ENCODE measurements around the gene GADD45GIP1. TPM values are rescaled to one million over a fixed set of nuclear protein-coding genes. Genes with fewer than 3 reads are reported as not detected.
A peak's percentile ranks its signal among the peaks of the same experiment; 100 is the strongest.
"Not testable (repeated sequence)": the region's sequence is repeated elsewhere in the genome, so short reads cannot be mapped to it uniquely, and the experiment has no call there.

The GADD45GIP1 gene
- total RNA-seq, 1 donor from 2014 or later = 12.4 TPM

DNA sequence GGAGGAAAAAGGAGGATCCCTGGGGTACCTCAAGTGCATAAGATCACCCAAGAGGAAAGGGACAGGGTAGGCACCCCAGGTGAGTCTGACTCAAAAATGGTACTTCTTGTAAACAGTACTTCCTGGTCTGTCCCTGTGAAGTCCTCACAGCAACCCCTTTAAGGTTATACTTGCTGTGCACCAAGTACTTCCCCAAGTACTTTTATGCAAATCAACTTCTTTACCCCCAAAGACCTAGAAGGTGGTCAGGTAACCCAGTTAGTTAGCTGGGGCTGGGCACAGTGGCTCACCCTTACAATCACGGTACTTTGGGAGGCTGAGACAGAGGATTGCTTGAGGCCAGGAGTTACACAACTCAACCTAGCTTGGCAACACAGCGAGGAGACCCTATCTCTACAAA, 16.1 kb downstream of the GADD45GIP1 start:
- no peak for DNase-seq (ENCODE audit: low spot score)

- no peak for DNase-seq (ENCODE audit: low spot score)
These were observed 17.0 kb downstream of the GADD45GIP1 start for GRCh38 chr19:12939975-12940423.

GRCh38 chr19:12938779-12939601, 18.0 kb downstream of the GADD45GIP1 start:
- DNase-seq (ENCODE audit: low spot score) = no peak

DNA sequence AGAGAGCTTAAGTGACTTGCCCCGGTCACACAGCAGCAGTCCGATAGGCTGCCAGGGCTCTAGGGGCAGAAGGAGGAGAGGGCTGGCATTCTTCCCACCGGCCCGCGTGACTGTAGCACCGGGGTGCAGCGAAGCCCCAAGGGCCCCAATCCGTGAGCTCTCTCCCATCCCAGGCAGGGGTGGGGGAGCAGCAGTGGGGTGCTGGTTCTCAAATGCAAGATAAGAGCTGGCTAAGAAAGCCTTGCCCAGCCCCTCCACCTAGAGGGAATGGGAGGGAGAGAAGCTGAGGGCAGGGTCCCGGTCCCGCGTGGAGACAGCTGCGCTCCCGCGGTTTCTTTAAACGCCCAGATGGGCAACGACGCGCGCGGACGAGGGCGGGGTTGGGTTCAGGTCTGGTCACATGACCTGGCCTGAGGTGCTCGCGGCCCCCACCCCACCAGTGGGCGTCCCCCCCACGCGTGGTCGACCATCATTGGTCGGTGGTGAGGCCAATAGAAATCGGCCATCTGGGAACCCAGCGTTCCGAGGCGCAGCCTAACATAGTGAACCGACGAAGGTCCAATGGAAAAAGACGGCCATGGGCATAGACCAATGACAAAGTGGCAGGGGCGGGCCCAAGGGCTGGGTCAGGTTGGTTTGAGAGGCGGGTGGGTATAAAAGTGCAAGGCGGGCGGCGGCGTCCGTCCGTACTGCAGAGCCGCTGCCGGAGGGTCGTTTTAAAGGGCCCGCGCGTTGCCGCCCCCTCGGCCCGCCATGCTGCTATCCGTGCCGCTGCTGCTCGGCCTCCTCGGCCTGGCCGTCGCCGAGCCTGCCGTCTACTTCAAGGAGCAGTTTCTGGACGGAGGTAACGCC, 18.9 kb downstream of the GADD45GIP1 start, which contains the start of gene CALR:
Gene CALR, plus strand, starts transcription at position 683 of the 852 bp plus-strand sequence. Its CDS starts 71 bp downstream, at position 754.
- peak; percentile 100 for DNase-seq (ENCODE audit: low spot score)

GRCh38 chr19:12937093-12937926, 19.7 kb downstream of the GADD45GIP1 start:
- no peak for DNase-seq (ENCODE audit: low spot score)

DNA sequence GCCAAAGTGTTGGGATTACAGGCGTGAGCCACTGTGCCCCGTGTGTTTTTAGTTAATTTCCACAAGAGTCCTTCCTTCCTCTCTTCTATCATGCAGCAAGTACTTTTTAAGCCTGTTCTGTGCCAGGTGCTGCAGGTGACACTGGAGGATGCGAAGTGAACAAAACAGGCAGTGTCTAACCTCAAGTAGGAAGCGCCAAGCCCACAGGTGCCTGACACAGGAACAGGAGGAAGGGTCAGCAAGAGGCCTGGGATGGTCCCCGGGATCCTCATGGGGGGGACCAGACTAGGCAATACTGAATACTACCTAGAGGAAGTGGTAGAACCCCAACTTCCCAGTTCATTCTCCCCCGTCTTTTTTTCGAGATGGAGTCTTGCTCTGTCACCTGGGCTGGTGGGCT, 20.4 kb downstream of the GADD45GIP1 start:
- DNase-seq (ENCODE audit: low spot score) = no peak

DNA sequence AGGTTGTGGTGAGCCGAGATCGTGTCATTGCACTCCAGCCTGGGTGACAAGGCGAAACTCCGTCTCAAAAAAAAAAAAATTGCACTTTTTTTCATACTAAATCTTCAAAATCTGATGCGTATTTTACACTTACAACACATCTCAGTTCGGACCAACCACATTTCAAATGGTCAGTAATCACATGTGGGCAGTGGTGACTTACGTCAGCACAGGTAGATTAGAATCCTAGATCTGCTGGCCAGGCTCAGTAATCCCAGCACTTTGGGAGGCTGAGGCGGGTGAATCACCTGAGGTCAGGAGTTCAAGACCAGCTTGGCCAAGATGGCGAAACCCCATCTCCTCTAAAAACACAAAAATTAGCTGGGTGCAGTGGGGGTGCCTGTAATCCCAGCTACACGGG, 22.0 kb downstream of the GADD45GIP1 start:
- no peak for DNase-seq (ENCODE audit: low spot score)

GRCh38 chr19:12933287-12934072, 23.5 kb downstream of the GADD45GIP1 start, which contains the start of gene FARSA:
Gene FARSA (minus strand): TSS chr19:12933711. CDS start chr19:12933696, 15 bp downstream.
- peak; percentile 94 for DNase-seq (ENCODE audit: low spot score)

DNA sequence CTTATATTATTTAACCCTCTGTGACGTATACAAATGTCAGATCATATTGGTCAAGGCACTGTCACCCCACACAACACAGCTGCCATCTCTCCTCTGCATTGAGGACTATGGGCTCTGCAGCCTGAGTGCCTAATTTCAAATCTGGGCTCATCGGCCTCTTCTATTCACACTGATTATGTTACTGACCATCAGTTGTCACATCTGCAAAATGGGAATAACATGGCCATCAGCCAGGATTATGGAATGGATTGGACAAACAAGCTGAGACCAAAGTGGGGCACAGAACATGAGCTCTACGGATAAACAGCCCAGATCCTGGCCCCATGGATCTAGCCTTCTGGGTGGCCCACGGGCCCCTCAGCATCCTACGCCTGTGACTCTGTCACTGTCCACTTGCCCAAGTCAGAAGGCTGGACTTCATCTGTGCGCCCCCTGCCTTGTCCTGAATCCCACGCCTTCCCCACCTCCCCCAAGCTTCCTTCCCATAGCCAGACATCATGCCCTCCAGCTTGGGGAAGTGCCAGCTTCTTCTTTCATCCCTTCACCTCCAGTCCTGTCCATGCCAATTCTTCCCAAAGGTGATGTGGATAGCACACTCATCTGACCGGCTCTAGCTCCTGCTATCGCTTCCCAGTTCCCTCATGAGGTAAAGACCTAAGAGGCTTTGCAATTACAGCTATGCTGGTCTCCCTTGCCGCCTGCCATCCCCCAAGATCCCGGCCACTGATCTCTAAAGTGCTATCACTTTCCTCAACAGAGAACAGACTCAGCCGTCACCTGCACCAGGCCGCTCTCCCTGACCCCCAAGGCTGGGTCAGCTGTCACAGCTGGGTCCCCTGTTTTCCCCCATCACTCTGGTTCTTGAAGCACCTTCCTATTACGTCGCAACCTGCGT, 24.4 kb downstream of the GADD45GIP1 start:
- no peak for DNase-seq (ENCODE audit: low spot score)

GRCh38 chr19:12930002-12930645, 26.9 kb downstream of the GADD45GIP1 start:
- DNase-seq (ENCODE audit: low spot score) = no peak

DNA sequence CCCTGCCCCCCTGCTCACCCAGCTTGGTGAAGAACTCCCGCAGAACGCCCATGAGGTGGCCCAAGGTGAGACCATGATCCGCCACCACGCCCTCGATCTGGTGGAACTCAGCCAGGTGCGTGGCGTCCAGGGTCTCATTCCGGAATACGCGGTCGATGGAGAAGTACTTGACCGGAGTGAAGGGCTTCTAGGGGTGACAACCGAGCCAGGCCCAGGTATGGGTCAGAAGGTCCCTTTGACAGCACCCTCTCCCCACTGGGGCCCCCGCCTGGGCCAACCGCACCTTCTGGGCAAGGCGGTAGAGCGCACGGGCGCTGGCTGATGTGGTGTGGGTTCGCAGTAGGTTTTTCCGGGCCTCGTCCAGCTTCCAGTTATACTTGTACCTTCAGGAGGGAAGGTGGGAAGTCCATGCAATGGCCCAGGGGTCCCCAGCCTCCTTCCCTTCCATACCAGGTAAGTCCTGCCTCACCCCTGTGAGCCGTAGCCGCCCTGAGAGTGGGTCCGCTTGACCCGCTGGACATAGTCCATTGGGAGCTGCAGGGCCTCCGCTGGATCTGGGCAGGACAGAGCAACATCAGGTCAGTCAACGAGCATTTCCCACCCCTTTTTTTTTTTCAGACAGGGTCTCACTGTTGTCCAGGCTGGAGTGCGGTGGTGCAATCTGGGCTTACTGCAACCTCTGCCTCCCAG, 32.3 kb downstream of the GADD45GIP1 start:
- no peak for DNase-seq (ENCODE audit: low spot score)

GRCh38 chr19:12922959-12923358, 34.1 kb downstream of the GADD45GIP1 start:
- DNase-seq (ENCODE audit: low spot score) = no peak

GRCh38 chr19:12921047-12921446, 36.0 kb downstream of the GADD45GIP1 start:
- DNase-seq (ENCODE audit: low spot score) = no peak

- DNase-seq (ENCODE audit: low spot score) = no peak
These were observed 38.8 kb downstream of the GADD45GIP1 start for GRCh38 chr19:12918253-12918652.

DNA sequence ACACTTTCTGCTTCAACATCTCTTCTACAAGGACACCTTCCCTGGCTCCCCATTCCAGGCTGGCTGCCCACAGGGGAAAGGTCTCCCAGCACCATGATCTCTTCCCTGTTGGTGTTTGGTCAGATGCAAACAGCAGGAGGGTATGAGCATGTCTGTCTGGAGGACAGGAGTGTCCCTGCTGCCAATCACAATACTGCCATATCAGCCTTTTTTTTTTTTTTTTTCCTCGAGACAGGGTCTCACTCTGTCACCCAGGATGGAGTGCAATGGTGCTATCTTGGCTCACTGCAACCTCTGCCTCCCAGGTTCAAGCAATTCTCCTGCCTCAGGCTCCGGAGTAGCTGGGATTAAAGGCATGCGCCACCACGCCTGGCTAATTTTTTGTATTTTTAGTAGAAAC, 41.2 kb downstream of the GADD45GIP1 start:
- not testable (repeated sequence) for DNase-seq (ENCODE audit: low spot score)

GRCh38 chr19:12913851-12914690, 43.0 kb downstream of the GADD45GIP1 start:
- no peak for DNase-seq (ENCODE audit: low spot score)

DNA sequence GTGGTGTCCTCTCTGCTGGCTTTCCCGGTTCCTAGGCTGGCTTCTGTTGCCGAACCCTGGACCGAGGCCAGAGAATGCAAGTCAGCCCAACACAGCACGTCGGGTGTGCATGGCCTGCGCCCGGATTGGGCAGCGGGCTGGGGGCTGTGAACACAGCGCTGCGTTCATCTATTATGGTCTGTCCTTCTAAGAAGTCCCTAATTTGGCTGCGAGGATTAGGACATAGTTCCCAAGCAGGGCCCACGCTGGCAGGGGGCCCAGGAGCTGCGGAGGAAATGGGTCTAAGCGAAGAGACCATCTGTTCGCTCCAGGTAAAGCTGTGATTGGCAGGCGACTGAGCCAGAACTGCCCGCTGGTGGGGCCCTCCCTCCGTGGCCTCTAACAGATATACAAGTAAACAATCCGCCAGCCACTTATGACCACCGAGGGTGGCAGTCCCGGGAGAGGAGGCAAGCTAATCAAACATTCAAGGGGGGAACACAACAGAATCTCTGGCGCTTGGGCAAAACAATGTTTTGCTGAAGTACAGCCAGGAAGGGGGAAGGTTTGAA, 43.9 kb downstream of the GADD45GIP1 start:
- DNase-seq (ENCODE audit: low spot score) = peak; percentile 80

Measured in ureter (tissue), 1 donor.